ENCODE measurements around the gene UBAP2.

UBAP2 gene

GRCh38 chr9:33921967-33922895 is 126.5 kb downstream of the UBAP2 start:
- no peak for DNase-seq (ENCODE audit: low read depth)

DNA sequence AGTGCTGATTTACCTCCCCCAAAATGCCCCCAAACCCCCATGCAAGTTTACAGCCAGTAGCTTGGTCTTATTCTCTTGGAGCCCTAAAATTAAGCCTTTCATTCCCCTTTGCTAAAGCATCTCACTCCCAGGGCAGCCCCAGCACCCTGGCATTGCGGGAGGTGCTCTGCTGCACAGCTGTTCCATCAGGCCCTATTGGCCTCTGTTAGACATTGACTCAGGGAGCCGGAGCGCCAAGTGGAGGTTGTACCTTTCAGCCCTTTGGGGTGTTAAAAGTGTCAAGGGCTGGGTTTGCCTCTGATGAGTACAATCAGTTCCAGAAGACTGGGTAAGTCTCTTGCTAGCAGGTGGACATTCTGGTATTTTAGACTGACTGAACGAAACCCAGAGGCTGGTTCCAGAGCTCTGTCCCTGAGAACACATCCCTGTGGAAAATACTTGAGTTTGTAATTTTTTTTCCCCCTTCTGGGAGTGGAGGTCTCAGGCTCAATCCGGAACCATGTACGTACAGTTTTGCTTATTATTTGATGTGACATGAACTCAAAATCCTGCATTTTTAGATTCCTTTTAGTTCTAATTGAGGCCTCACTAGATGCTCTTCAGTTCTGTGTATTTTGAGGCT is 129.3 kb downstream of the UBAP2 start:
- DNase-seq (ENCODE audit: low read depth): no peak

- DNase-seq (ENCODE audit: low read depth): no peak
Measured at GRCh38 chr9:33917036-33917435, 131.7 kb downstream of the UBAP2 start.

DNA sequence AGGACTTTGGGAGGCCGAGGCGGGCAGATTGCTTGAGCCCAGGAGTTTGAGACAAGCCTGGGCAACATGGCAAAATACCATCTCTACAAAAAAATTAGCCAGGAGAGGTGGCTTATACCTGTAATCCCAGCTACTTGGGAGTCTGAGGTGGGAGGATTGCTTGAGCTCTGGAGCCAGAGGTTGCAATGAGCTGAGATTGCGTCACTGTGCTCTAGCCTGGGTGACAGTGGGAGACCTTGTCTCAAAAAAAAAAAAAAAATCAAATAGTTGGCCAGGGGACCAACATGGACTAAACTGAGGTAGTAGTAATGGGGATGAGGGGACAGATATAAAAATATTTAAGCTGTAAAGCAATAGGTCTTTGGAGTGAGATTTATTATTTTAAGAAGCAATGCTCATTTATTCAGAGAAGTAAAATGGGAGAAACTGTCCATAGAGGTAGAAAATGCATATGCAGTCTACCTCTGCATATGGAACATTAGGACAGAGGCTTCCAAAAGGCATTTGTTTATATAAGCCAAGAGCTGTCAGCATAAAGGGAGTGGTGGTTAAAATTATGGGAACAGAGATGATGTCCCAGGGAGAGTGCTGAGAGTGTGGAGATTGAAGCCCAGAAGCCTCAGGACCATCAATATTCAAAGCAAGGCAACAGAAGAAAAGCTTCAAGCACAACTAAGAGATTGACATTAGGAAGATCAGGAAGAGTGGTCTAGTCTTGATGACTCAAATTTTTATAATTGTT is 133.6 kb downstream of the UBAP2 start:
- DNase-seq (ENCODE audit: low read depth): no peak

GRCh38 chr9:33913541-33913940 is 135.1 kb downstream of the UBAP2 start:
- no peak for DNase-seq (ENCODE audit: low read depth)

GRCh38 chr9:33908749-33909148 is 139.9 kb downstream of the UBAP2 start:
- no peak for DNase-seq (ENCODE audit: low read depth)

DNA sequence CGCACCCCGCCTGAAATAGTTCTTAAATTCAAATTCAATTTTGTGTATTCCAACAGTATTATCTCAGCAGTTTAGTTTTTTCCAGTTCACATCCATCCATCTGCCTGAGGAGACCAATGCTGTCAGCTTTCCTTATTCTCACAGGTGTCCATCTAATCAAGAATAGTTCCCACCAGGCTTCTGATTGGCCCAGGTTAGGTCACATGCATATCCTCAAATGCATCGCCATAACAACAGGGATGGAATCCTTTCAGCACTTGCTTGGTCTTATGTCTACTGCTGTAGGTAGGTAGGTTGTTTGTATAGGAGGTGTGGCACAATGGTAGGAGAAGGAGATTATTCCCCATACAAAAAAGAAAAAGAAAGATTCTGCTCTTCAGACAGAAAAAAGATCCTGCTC is 140.6 kb downstream of the UBAP2 start:
- no peak for DNase-seq (ENCODE audit: low read depth)

- no peak for DNase-seq (ENCODE audit: low read depth)
Measured at GRCh38 chr9:33907347-33907746, 141.3 kb downstream of the UBAP2 start.

DNA sequence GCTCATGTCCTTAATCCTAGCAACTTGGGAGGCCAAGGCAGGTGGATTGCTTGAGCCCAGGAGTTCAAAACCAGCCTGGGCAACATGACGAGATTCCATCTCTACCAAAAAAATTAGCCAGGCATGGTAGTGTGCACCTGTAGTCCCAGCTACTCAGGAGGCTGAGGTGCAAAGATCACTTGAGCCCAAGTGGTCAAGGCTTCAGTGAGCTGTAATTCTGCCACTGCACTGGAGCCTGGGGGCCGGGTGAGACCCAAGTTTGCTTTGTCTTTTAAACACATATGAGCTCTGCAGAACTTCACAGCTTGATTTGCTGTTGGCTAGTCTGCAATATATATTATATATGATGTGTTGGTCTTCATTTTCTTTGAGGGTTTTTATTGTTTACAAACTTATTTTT is 141.9 kb downstream of the UBAP2 start:
- DNase-seq (ENCODE audit: low read depth): no peak

DNA sequence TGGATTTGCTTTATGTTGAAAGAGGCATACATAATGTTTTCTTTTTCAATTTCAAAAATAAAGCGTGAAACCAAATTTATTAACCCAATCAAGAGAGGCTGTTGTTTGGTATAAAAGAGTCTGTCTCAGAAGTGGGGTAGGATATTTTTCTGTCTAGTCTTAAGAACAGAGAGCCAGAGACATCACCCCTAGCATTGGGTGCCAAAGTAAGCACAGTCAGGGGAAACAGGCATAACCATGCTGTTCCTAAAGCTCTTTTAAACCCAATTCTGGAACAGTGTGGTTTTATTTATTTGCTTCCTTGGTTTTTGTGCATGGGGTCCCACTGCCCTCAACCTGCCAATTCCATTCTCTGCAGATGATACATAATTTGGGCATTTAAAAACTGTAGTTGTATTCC is 143.6 kb downstream of the UBAP2 start:
- no peak for DNase-seq (ENCODE audit: low read depth)

DNA sequence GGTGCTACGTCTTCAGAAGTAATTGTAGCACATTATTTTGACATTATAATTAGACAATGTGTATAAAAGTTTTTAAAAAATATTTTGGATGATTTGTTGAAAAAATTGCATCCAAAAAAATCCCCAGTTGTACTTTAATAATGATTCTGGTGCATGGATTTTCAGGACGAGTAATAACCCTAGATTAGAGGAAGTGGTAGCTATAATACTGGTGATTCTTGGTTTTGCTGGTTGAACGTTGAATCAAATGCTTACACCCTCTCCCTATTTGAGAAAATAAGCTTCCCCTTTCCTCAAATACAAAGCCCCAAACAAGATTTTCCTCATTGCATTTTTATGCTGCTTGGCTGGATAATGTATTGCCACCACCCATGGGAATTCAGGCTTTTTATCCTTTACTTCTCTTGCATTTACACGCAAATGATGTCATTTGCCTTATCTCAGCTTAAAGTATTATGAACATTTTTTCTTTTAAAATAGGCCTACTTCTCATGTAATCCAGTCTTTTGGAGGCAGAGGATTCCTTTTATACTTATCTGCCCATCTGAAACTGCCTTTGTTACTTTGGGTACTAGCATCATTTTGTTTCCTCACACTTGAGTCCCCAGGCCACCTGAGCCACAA is 145.4 kb downstream of the UBAP2 start:
- DNase-seq (ENCODE audit: low read depth): no peak

DNA sequence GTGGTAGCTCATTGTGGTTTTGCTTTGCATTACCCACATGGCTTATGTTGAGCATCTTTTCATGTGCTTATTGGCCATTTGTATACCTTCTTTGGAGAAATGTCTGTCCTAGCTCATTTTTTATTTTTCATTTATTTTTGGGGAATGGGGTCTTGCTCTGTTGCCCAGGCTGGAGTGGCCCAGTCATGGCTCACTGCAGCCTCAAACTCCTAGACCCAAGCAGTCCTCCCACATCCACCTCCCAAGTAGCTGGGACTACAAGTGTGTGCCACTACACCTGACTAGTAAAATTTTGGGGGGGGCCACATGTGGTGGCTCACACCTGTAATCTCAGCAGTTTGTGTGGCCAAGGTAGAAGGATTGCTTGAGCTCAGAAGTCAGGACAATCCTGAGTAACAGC is 154.4 kb downstream of the UBAP2 start:
- no peak for DNase-seq (ENCODE audit: low read depth)

DNA sequence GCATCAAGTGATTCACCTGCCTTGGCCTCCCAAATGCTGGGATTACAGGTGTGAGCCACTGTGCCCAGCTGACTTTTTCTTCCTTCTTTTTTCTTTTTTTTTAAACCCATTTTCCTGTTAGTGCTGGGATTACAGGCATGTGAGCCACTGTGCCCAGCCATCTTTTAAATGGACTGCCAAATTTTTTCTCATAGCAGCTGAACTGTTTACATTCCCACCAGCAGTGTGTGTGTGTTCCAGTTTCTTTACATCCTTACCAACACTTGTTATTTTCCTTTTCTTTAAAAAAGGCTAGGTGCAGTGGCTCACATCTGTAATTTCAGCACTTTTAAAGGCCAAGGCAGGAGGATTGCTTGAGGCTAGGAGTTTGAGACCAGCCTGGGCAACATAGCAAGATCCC is 154.8 kb downstream of the UBAP2 start:
- DNase-seq (ENCODE audit: low read depth): no peak

- no peak for DNase-seq (ENCODE audit: low read depth)
Measured at GRCh38 chr9:33885948-33886347, 162.7 kb downstream of the UBAP2 start.

DNA sequence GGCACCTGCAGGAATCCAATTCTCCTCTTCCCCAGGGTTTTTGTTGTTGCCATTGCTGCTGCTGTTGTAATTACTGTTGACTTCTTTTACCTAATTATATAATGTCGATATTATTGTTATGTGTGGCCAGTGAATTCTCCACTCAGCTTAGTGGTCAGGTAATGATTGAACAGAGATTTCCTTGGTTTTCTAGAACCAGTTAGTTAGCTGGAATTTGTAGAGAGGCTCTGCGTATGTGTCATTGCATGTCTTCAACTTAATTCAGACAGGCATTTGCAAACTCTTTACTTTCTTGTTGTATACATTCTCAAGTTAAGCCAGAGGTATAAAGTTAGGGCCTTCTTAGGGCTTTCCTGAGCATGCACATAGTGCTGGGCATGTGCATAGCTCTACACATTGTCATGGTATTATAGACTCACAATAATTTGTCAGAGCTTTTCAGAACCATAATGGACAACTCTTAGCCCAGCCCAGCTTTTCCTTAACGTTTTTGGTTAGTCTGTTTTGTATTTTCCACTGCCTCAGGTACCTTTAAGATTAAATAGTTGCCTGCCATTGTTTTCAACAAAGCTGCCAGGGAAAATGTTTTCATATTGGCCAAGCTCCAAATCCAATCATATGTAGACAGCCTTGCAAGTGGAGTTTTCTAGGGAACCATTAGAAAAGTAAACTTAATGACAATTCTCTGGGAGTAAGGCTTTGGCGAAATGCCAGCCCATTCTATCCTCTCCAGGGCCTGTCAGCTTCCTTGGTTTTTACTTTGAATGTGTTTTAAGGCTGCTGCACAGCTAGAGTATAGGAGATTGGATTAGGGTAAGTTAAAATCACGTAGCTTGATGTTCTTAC is 163.6 kb downstream of the UBAP2 start:
- no peak for DNase-seq (ENCODE audit: low read depth)

- DNase-seq (ENCODE audit: low read depth): peak; percentile 22
Measured at GRCh38 chr9:33881635-33882034, 167.1 kb downstream of the UBAP2 start.

GRCh38 chr9:33880211-33881089 is 168.2 kb downstream of the UBAP2 start:
- DNase-seq (ENCODE audit: low read depth): no peak

- no peak for DNase-seq (ENCODE audit: low read depth)
Measured at GRCh38 chr9:33878691-33879366, 169.9 kb downstream of the UBAP2 start.

- no peak for DNase-seq (ENCODE audit: low read depth)
Measured at GRCh38 chr9:33877727-33878489, 170.8 kb downstream of the UBAP2 start.

All from non-pigmented ciliary epithelial cell (primary cell).